Trophoblast cell (in vitro differentiated cells and primary cell): Measurements from ENCODE around the gene GRSF1.
"Not testable (repeated sequence)": the region's sequence is repeated elsewhere in the genome, so short reads cannot be mapped to it uniquely, and the experiment has no call there.

Experiments
- DNase-seq, 2 donors: peaks; one replicate each; pipeline ENCODE4 v3.0.0-alpha.2; 2016
- H2AFZ ChIP-seq: 2 replicates; pipeline ENCODE4 v1.6.1; 2013; ENCODE audit warnings: low read length, moderate library complexity, mild to moderate bottlenecking; ENCODE audit not compliant: insufficient read depth, poor library complexity
- H2AK5ac ChIP-seq: 2 replicates; pipeline ENCODE4 v1.6.1; 2013; ENCODE audit warnings: mild to moderate bottlenecking, low read length
- H2BK120ac ChIP-seq: 2 replicates; pipeline ENCODE4 v1.6.1; 2013; ENCODE audit warnings: low read length, mild to moderate bottlenecking, moderate library complexity; ENCODE audit not compliant: insufficient read depth, poor library complexity
- H2BK12ac ChIP-seq: 2 replicates; pipeline ENCODE4 v1.6.1; 2013; ENCODE audit warnings: mild to moderate bottlenecking, low read length, moderate library complexity
- H2BK5ac ChIP-seq: 2 replicates; pipeline ENCODE4 v1.6.1; 2013; ENCODE audit warnings: low read length, low read depth, moderate library complexity, mild to moderate bottlenecking; ENCODE audit not compliant: poor library complexity
- H3K14ac ChIP-seq: 2 replicates; pipeline ENCODE4 v1.6.1; 2013; ENCODE audit warnings: mild to moderate bottlenecking, low read length
- H3K18ac ChIP-seq: 2 replicates; pipeline ENCODE4 v1.6.1; 2013; ENCODE audit warnings: mild to moderate bottlenecking, low read length
- H3K23ac ChIP-seq: 2 replicates; pipeline ENCODE4 v1.6.1; 2013; ENCODE audit warnings: low read length
- H3K27ac ChIP-seq: 2 replicates; pipeline ENCODE4 v1.5.1; 2013; ENCODE audit warnings: low read depth, mild to moderate bottlenecking, inconsistent platforms, low read length, moderate library complexity
- H3K27me3 ChIP-seq: 2 replicates; pipeline ENCODE4 v1.6.1; 2013; ENCODE audit warnings: inconsistent platforms, mild to moderate bottlenecking, low read length, moderate library complexity; ENCODE audit not compliant: insufficient read depth
- H3K36me3 ChIP-seq, 2 experiments: 1 replicate in 1 of 2; 2 replicates in 1 of 2; pipeline ENCODE4 v1.6.1; 2013; ENCODE audit warnings: low read length in 2 of 2, mild to moderate bottlenecking in 2 of 2, moderate library complexity in 1 of 2; ENCODE audit not compliant: insufficient read depth in 2 of 2, control insufficient read depth in 1 of 2
- H3K4ac ChIP-seq: 2 replicates; pipeline ENCODE4 v1.6.1; 2013; ENCODE audit warnings: low read depth, mild to moderate bottlenecking, low read length, moderate library complexity
- H3K4me1 ChIP-seq, 2 experiments: 1 replicate in 1 of 2; 2 replicates in 1 of 2; pipeline ENCODE4 v1.6.1; 2013; ENCODE audit warnings: low read length in 2 of 2, mild to moderate bottlenecking in 2 of 2, moderate library complexity in 1 of 2; ENCODE audit not compliant: insufficient read depth in 2 of 2, control insufficient read depth in 1 of 2
- H3K4me2 ChIP-seq: 2 replicates; pipeline ENCODE4 v1.6.1; 2013; ENCODE audit warnings: inconsistent platforms, mild to moderate bottlenecking, low read length, moderate library complexity
- H3K4me3 ChIP-seq: 2 replicates; pipeline ENCODE4 v1.5.1; 2013; ENCODE audit warnings: mild to moderate bottlenecking, low read depth, low read length, inconsistent platforms
- H3K79me1 ChIP-seq: one replicate; pipeline ENCODE4 v1.6.1; 2013; ENCODE audit warnings: low read length
- H3K79me2 ChIP-seq: 2 replicates; pipeline ENCODE4 v1.6.1; 2013; ENCODE audit warnings: low read length, mild to moderate bottlenecking; ENCODE audit not compliant: control insufficient read depth, insufficient read depth, poor library complexity
- H3K9ac ChIP-seq: 2 replicates; pipeline ENCODE4 v1.6.1; 2013; ENCODE audit warnings: mild to moderate bottlenecking, low read length
- H3K9me3 ChIP-seq: 2 replicates; pipeline ENCODE4 v1.6.1; 2013; ENCODE audit warnings: low read depth, mild to moderate bottlenecking, control low read depth, inconsistent platforms, low read length; ENCODE audit not compliant: insufficient read depth
- H4K12ac ChIP-seq: 2 replicates; pipeline ENCODE4 v1.6.1; 2013; ENCODE audit warnings: low read depth, mild to moderate bottlenecking, low read length, moderate library complexity
- H4K8ac ChIP-seq: 2 replicates; pipeline ENCODE4 v1.6.1; 2013; ENCODE audit warnings: low read depth, mild to moderate bottlenecking, low read length, moderate library complexity
- H4K91ac ChIP-seq: one replicate; pipeline ENCODE4 v1.6.1; 2013; ENCODE audit warnings: low read depth, mild to moderate bottlenecking, low read length, moderate library complexity
- WGBS: extraction: QIAGEN DNeasy Blood & Tissue Kit; methylation state at CpG from one replicate; pipeline ENCODE4 v1.1.7; 2013; ENCODE audit warnings: missing lambda C conversion rate; ENCODE audit not compliant: insufficient read length, insufficient coverage; ENCODE audit errors: extremely low coverage; 5-methylcytosine and 5-hydroxymethylcytosine counted together

GRSF1 gene

DNA sequence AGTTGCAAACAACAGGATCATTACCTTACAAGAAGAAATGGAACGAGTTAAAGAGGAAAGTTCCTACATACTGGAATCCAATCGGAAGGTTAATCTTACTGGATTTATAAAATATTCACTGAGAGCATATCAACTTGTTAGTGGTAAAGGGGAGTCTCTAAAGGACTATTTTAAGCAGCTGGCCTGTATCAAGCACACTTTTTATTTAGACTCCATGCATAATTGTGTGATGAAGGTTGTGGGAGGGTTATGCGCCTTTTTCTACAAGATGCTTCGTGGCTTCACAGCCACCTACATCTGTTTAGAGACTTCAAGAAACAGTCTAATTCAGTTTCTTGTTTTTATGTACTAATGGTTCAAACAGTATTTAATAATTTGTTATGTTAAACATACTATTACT, 56.6 kb downstream of the GRSF1 start:
- DNase-seq, result no peak
- Histone ChIP-seq H3K79me1 (no peaks in the 10 kb centered on the region), H3K14ac (no peak overlapping the region), H3K23ac (no peak overlapping the region), H3K4ac (no peak overlapping the region), H2BK12ac (no peak overlapping the region), H4K8ac (no peak overlapping the region), H3K4me3 (no peak overlapping the region), H2BK5ac (no peak overlapping the region), H4K91ac (no peak overlapping the region), H2AFZ (no peak overlapping the region), H2AK5ac (no peak overlapping the region), H3K4me1 (no peaks in the 10 kb centered on the region), H3K27me3 (no peaks in the 10 kb centered on the region), H2BK120ac (no peak overlapping the region), H3K9me3 (no peaks in the 10 kb centered on the region), H3K79me2 (no peaks in the 10 kb centered on the region), H3K9ac (no peak overlapping the region), H3K36me3 (peaks cover 2 to 5% of the 10 kb centered on the region in 2 experiments), H3K4me2 (no peak overlapping the region), H4K12ac (no peak overlapping the region), H3K18ac (no peak overlapping the region), H3K27ac (no peak overlapping the region)
- WGBS, result no CpG with 5 or more reads among the region's 4 CpGs

DNA sequence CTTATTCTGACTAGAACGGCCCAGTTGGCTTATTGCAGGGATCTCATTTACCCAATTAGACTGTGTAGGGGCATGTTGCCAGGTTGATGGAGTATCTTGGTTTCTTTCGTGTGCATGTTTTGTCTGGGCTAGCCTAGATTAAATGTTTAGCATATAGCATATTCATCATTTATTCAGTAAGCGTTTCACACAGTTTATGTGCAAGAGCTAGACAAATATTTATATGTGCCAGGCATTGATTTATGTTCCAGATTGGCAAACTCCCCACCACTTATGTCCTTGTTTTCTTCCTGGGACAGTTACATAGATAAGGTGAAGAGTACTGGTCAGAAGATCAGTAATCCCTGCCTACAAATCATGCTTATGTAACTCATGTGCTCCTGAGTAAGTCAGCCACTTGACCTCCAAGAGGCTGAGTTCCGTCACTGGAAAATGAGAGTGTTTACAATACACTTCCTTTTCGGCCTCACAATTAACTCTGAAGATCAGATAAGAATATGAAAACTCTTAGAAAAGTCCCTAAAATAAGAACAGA, 60.7 kb downstream of the GRSF1 start:
- Histone ChIP-seq H3K79me2 (no peaks in the 10 kb centered on the region), H3K4me2 (no peak overlapping the region), H3K14ac (no peak overlapping the region), H3K27ac (no peak overlapping the region), H2AK5ac (no peak overlapping the region), H3K9ac (no peak overlapping the region), H2BK5ac (no peak overlapping the region), H4K12ac (no peak overlapping the region), H3K36me3 (peaks cover 7 to 8% of the 10 kb centered on the region in 2 experiments), H3K4me3 (no peak overlapping the region), H4K8ac (no peak overlapping the region), H2BK120ac (no peak overlapping the region), H3K4me1 (no peaks in the 10 kb centered on the region), H3K23ac (no peak overlapping the region), H3K9me3 (no peaks in the 10 kb centered on the region), H2AFZ (no peak overlapping the region), H4K91ac (no peak overlapping the region), H3K4ac (no peak overlapping the region), H2BK12ac (no peak overlapping the region), H3K18ac (no peak overlapping the region), H3K27me3 (no peaks in the 10 kb centered on the region), H3K79me1 (no peaks in the 10 kb centered on the region)
- DNase-seq, result no peak
- WGBS, result no CpG with 5 or more reads among the region's 5 CpGs

- no peak overlapping the region for H2BK120ac ChIP-seq
- H3K4me3 ChIP-seq, result no peak overlapping the region
- no peaks in the 10 kb centered on the region for H3K27me3 ChIP-seq
- no peak overlapping the region for H2BK5ac ChIP-seq
- H4K8ac ChIP-seq, result no peak overlapping the region
- H3K9ac ChIP-seq, result no peak overlapping the region
- no peak overlapping the region for H2BK12ac ChIP-seq
- no peaks in the 10 kb centered on the region for H3K4me1 ChIP-seq
- H2AFZ ChIP-seq, result no peak overlapping the region
- H3K4me2 ChIP-seq, result no peak overlapping the region
- no peak overlapping the region for H3K23ac ChIP-seq
- no peak overlapping the region for H3K14ac ChIP-seq
- no peak for DNase-seq
- no CpG with 5 or more reads among the region's 6 CpGs for WGBS
- no peak overlapping the region for H3K27ac ChIP-seq
- no peaks in the 10 kb centered on the region for H3K79me1 ChIP-seq
- peaks cover 2 to 8% of the 10 kb centered on the region in 2 experiments for H3K36me3 ChIP-seq
- H4K91ac ChIP-seq, result no peak overlapping the region
- no peak overlapping the region for H3K18ac ChIP-seq
- no peaks in the 10 kb centered on the region for H3K79me2 ChIP-seq
- no peaks in the 10 kb centered on the region for H3K9me3 ChIP-seq
- H4K12ac ChIP-seq, result no peak overlapping the region
- no peak overlapping the region for H3K4ac ChIP-seq
- H2AK5ac ChIP-seq, result no peak overlapping the region
Measured at GRCh38 chr4:70772929-70773555, 66.6 kb downstream of the GRSF1 start.

- H4K91ac ChIP-seq, H3K9me3 ChIP-seq, H3K79me2 ChIP-seq, H4K8ac ChIP-seq, H3K4ac ChIP-seq, H3K4me3 ChIP-seq, H2AFZ ChIP-seq, H3K4me2 ChIP-seq, H2BK5ac ChIP-seq, H3K18ac ChIP-seq, H3K23ac ChIP-seq, DNase-seq, H2BK12ac ChIP-seq, H3K4me1 ChIP-seq, H3K27ac ChIP-seq, H3K27me3 ChIP-seq, H2BK120ac ChIP-seq, H3K36me3 ChIP-seq, H3K14ac ChIP-seq, H2AK5ac ChIP-seq, H3K79me1 ChIP-seq, H3K9ac ChIP-seq, H4K12ac ChIP-seq: not testable (repeated sequence)
- no CpG with 5 or more reads among the region's 1 CpG for WGBS
Measured at GRCh38 chr4:70769396-70769795, 70.3 kb downstream of the GRSF1 start.
